K562 (cell line): ENCODE data around the gene GALNT7. TPM values are rescaled to one million over a fixed set of nuclear protein-coding genes. Genes with fewer than 3 reads are reported as not detected.

Source experiments
- ATAC-seq: fragments of 200-7000 bp; cut with Tn5 transposase; 3 replicates; pipeline ENCODE4 v1.9.1; 2020; ENCODE audit warnings: moderate library complexity
- BruUV-seq: library from RNA; stranded (reverse); fragments of 400-500 nt; replicated peaks from 2 replicates; lab custom pipeline; 2021; lab: Mats Ljungman, UMichigan
- CTCF ChIA-PET: fragments of 300-600 bp; formaldehyde crosslinking; extraction: SDS; loops from one replicate; lab custom pipeline; 2021; ENCODE audit warnings: low intra/inter-chr PET ratio; lab: Yijun Ruan, JAX
- POLR2A ChIA-PET: fragments of 300-600, 350-650 bp; sonication (Branson Sonifier 250); formaldehyde crosslinking; extraction: SDS; loops from one replicate; lab custom pipeline; 2021; ENCODE audit warnings: antibody characterized with exemption, inconsistent platforms; lab: Yijun Ruan, JAX
- DNase-seq, 4 experiments: peaks; one replicate each; pipeline versions ENCODE4 v3.0.0 to v3.0.0-alpha.2; 2011 to 2018; ENCODE audit warnings: low spot score in 3 of 4, mixed read lengths in 3 of 4; ENCODE audit errors: extremely low read depth in 1 of 4
- FAIRE-seq: peaks from 2 replicates; lab custom pipeline; 2011; peaks lifted over from hg19 to GRCh38; lab: Jason Lieb, UNC
- H2AFZ ChIP-seq: 2 replicates; pipeline ENCODE4 v1.6.0; 2011; ENCODE audit warnings: low read depth, low read length, control low read depth, inconsistent platforms
- H3K27ac ChIP-seq: fragments of 200-600 bp; 3 replicates; pipeline ENCODE4 v1.8.0; 2011; ENCODE audit warnings: low read depth, mild to moderate bottlenecking, control low read depth, inconsistent platforms, low read length, moderate library complexity, mixed read lengths; ENCODE audit errors: extremely low read depth
- H3K27me3 ChIP-seq, 2 experiments: fragments of 300-600 bp in 1 of 2; 2 replicates in 1 of 2; 3 replicates in 1 of 2; pipeline versions ENCODE4 v1.6.0 to v1.8.0; 2011; ENCODE audit warnings: inconsistent platforms in 2 of 2, low read length in 2 of 2, mild to moderate bottlenecking in 1 of 2, mixed read lengths in 1 of 2, moderate library complexity in 1 of 2; ENCODE audit not compliant: control insufficient read depth in 2 of 2, insufficient read depth in 2 of 2
- H3K36me3 ChIP-seq: fragments of 300-600 bp; 3 replicates; pipeline ENCODE4 v1.8.0; 2011; ENCODE audit warnings: mild to moderate bottlenecking, low read length, inconsistent platforms; ENCODE audit not compliant: control insufficient read depth, insufficient read depth
- H3K4me1 ChIP-seq, 2 experiments: fragments of 200-600 bp in 1 of 2; replicated peaks in 1 of 2; 2 replicates in 1 of 2; 3 replicates in 1 of 2; pipeline versions ENCODE4 v1.5.1 to v1.8.0; 2011; ENCODE audit warnings: inconsistent platforms in 2 of 2, low read length in 2 of 2, mild to moderate bottlenecking in 1 of 2, mixed read lengths in 1 of 2, moderate library complexity in 1 of 2; ENCODE audit not compliant: control insufficient read depth in 2 of 2, insufficient read depth in 2 of 2
- H3K4me2 ChIP-seq: 2 replicates; pipeline ENCODE4 v1.6.1; 2011; ENCODE audit warnings: low read length, control low read depth, inconsistent platforms, mixed read lengths; ENCODE audit not compliant: insufficient read depth
- H3K4me3 ChIP-seq: fragments of 200-600 bp; sonication (generic), shearing (Covaris generic); 2 replicates; pipeline ENCODE4 v1.5.1; 2016; ENCODE audit warnings: control low read depth, inconsistent platforms
- H3K79me2 ChIP-seq: fragments of 200-600 bp; 3 replicates; pipeline ENCODE4 v1.8.0; 2011; ENCODE audit warnings: low read length, inconsistent platforms; ENCODE audit not compliant: control insufficient read depth, insufficient read depth
- H3K9ac ChIP-seq, 2 experiments: 2 replicates each; pipeline versions ENCODE4 v1.6.0 to v1.6.1; 2011; ENCODE audit warnings: low read depth in 2 of 2, low read length in 2 of 2, control low read depth in 1 of 2, inconsistent platforms in 1 of 2, mild to moderate bottlenecking in 1 of 2, mixed read lengths in 1 of 2; ENCODE audit not compliant: insufficient read depth in 1 of 2
- H3K9me1 ChIP-seq: one replicate; pipeline ENCODE4 v1.6.0; 2011; ENCODE audit warnings: inconsistent platforms, mild to moderate bottlenecking, low read length, moderate library complexity; ENCODE audit not compliant: control insufficient read depth, insufficient read depth
- H3K9me3 ChIP-seq: replicated peaks from 2 replicates; pipeline ENCODE4 v1.5.1; 2011; ENCODE audit warnings: low read depth, low read length, inconsistent platforms; ENCODE audit not compliant: control insufficient read depth, insufficient read depth
- H4K20me1 ChIP-seq: replicated peaks from 2 replicates; pipeline ENCODE4 v1.6.1; 2011; ENCODE audit warnings: low read length, inconsistent platforms, mixed read lengths; ENCODE audit not compliant: control insufficient read depth, insufficient read depth
- CEBPG ChIP-seq, 3 experiments: fragments of 200-800 bp in 1 of 3; sonication (Bioruptor generic) in 1 of 3; sonication (generic) in 1 of 3; formaldehyde crosslinking in 1 of 3; IDR thresholded peaks in 2 of 3; conservative IDR thresholded peaks in 1 of 3; 2 replicates each; pipeline versions ENCODE4 v1.6.1 to v1.8.0; 2016 to 2022; ENCODE audit warnings: missing compliant biosample characterization in 2 of 3, missing genetic modification characterization in 2 of 3, mild to moderate bottlenecking in 1 of 3, missing genetic modification reagents in 1 of 3
- ELF1 ChIP-seq: fragments of 200-800 bp; sonication (Bioruptor generic); IDR thresholded peaks from 2 replicates; pipeline ENCODE4 v1.6.1; 2016; ENCODE audit warnings: missing genetic modification characterization, missing compliant biosample characterization
- FOSL1 ChIP-seq: fragments of 200-800 bp; sonication (Bioruptor generic); conservative IDR thresholded peaks from 2 replicates; pipeline ENCODE4 v1.6.1; 2016; ENCODE audit warnings: missing genetic modification characterization, missing compliant biosample characterization
- GABPB1 ChIP-seq: sonication (generic); formaldehyde crosslinking; IDR thresholded peaks from 2 replicates; pipeline ENCODE4 v1.8.0; 2022; ENCODE audit warnings: mild to moderate bottlenecking, missing genetic modification reagents
- GTF3C2 ChIP-seq: IDR thresholded peaks from 3 replicates; pipeline ENCODE4 v1.6.1; 2011; ENCODE audit warnings: borderline replicate concordance, mild to moderate bottlenecking, moderate library complexity; ENCODE audit not compliant: insufficient read length; ENCODE audit errors: extremely low read depth
- ID3 ChIP-seq, 2 experiments: fragments of 250-450 bp in 1 of 2; fragments of 450-650 bp in 1 of 2; sonication (Bioruptor Pico) in 1 of 2; IDR thresholded peaks; 2 replicates each; pipeline versions ENCODE4 v1.6.1 to v1.8.0; 2016 to 2021; ENCODE audit warnings: mild to moderate bottlenecking in 2 of 2, moderate library complexity in 2 of 2, missing compliant biosample characterization in 1 of 2, missing genetic modification characterization in 1 of 2
- PURB ChIP-seq: sonication (generic); formaldehyde crosslinking; IDR thresholded peaks from 2 replicates; pipeline ENCODE4 v1.9.0; 2021; ENCODE audit warnings: low read depth, mild to moderate bottlenecking, missing genetic modification reagents
- TSC22D4 ChIP-seq: fragments of 450-650 bp; IDR thresholded peaks from 2 replicates; pipeline ENCODE4 v1.6.1; 2016; ENCODE audit warnings: missing genetic modification characterization, missing biosample characterization, control low read depth
- XRCC4 ChIP-seq: IDR thresholded peaks from one replicate; pipeline ENCODE4 v1.6.1; 2011; ENCODE audit not compliant: insufficient read depth, insufficient read length; ENCODE audit errors: extremely low read depth
- ZBTB49 ChIP-seq: sonication (generic); formaldehyde crosslinking; IDR thresholded peaks from 2 replicates; pipeline ENCODE4 v1.8.0; 2022; ENCODE audit warnings: missing genetic modification reagents, mild to moderate bottlenecking, borderline replicate concordance
- ZNF253 ChIP-seq: fragments of 250-450 bp; sonication (Bioruptor Pico); conservative IDR thresholded peaks from 2 replicates; pipeline ENCODE4 v1.6.1; 2021; ENCODE audit warnings: mild to moderate bottlenecking
- ZNF316 ChIP-seq: fragments of 450-650 bp; IDR thresholded peaks from 2 replicates; pipeline ENCODE4 v1.6.1; 2016
- ZNF408 ChIP-seq: fragments of 250-450 bp; sonication (Bioruptor Pico); IDR thresholded peaks from 2 replicates; pipeline ENCODE4 v1.4.0; 2020; ENCODE audit warnings: low read depth, mild to moderate bottlenecking, moderate library complexity
- ZNF436 ChIP-seq: fragments of 250-450, 450-650 bp; sonication (Bioruptor Pico); formaldehyde crosslinking; IDR thresholded peaks from 2 replicates; pipeline ENCODE4 v1.7.0; 2020; ENCODE audit warnings: mild to moderate bottlenecking
- WGBS: fragments of 100-300 bp; shearing (Covaris generic); methylation state at CpG from one replicate; pipeline ENCODE4 v1.1.6; 2016; ENCODE audit warnings: low coverage, mixed read lengths; ENCODE audit not compliant: insufficient coverage; ENCODE audit errors: missing lambda C conversion rate; 5-methylcytosine and 5-hydroxymethylcytosine counted together
- in situ Hi-C: fragments of 300-500 bp; cut with MboI; formaldehyde crosslinking; loops from 4 replicates; pipeline ENCODE4 v1.15.0; 2018; ENCODE audit warnings: inconsistent platforms, mixed read lengths
- intact Hi-C: fragments of 100-400 bp; cut with micrococcal nuclease; formaldehyde crosslinking; loops from 2 replicates; pipeline ENCODE4 v1.14.2; 2022
- polyA plus RNA-seq, 8 experiments: library from polyadenylated mRNA; depleted of rRNA in 4 of 8; stranded (reverse) in 5 of 8; unstranded in 3 of 8; fragments of >200 nt; fragmentation: Nextera tagmentation in 2 of 8; fragmentation: Illumina TruSeq in 1 of 8; extraction: Ambion mirVana in 2 of 8; extraction: Trizol in 1 of 8; gene quantifications; 2 replicates each; pipeline versions ENCODE4 v1.2.1 to v1.2.3, GENCODE V29; 2011 to 2014; ENCODE audit warnings: inconsistent platforms in 1 of 8, missing spikeins in 1 of 8
- total RNA-seq, 7 experiments: library from RNA; depleted of rRNA in 6 of 7; stranded (reverse); fragments of >200 nt in 6 of 7; fragmentation: Illumina TruSeq in 2 of 7; extraction: Trizol in 2 of 7; gene quantifications; 2 replicates each; pipeline versions ENCODE4 v1.2.1 to v1.2.3, GENCODE V29; 2011 to 2021; ENCODE audit warnings: low replicate concordance in 1 of 7

Gene GALNT7
- total and polyA plus RNA-seq, 9 of the 15 experiments (the other 6 are each of a cell fraction or from before 2014, with no cell fraction given): 16.7 to 38.7 (median 31.1) TPM

GRCh38 chr4:173213296-173213695, 44.7 kb downstream of the GALNT7 start:
- H3K27me3 ChIP-seq: no peaks in the 10 kb centered on the region
- no peaks in the 10 kb centered on the region; the same call in 1 of the 2 replicates for H4K20me1 ChIP-seq
- ATAC-seq (no peak), FAIRE-seq (no peak), DNase-seq (no peak)
- CTCF ChIA-PET: no interaction called here
- TF ChIP-seq ZBTB49 (CRISPR knock-in tag) (no peak), ZNF436 (CRISPR knock-in tag) (no peak), ELF1 (tag) (no peak), GABPB1 (CRISPR knock-in tag) (no peak), ZNF253 (CRISPR knock-in tag) (no peak), ZNF408 (no peak), GTF3C2 (no peak), ZNF316 (no peak), TSC22D4 (no peak), FOSL1 (tag) (no peak), ID3 (CRISPR knock-in tag; IDR thresholded peaks at IDR 0.05) (no peak), ID3 (tag; IDR thresholded peaks at IDR 0.05) (no peak), PURB (CRISPR knock-in tag) (no peak), CEBPG (CRISPR knock-in tag; IDR thresholded peaks at IDR 0.05) (no peak), CEBPG (tag; conservative IDR thresholded peaks at IDR 0.05 in 1 of 2, IDR thresholded peaks at IDR 0.05 in 1 of 2) (no peak), XRCC4 (no peak)
- POLR2A ChIA-PET: interaction anchor here (0.6 kb wide), 1 partner anchor 20 kb away, joined by 3 read pairs; no protein-coding TSS in a partner anchor
- H3K36me3 ChIP-seq: no peaks in the 10 kb centered on the region
- no TSS peak for BruUV-seq
- no peaks in the 10 kb centered on the region for H3K9me1 ChIP-seq
- WGBS: 43% methylated on average over 2 of the region's 2 CpGs
- no peak overlapping the region for H3K9ac ChIP-seq
- no peak overlapping the region for H3K4me2 ChIP-seq
- H3K4me3 ChIP-seq: no peak overlapping the region
- H3K79me2 ChIP-seq: peaks cover 83% of the 10 kb centered on the region
- H3K27ac ChIP-seq: no peak overlapping the region
- no peaks in the 10 kb centered on the region for H3K9me3 ChIP-seq
- H2AFZ ChIP-seq: no peak overlapping the region
- intact Hi-C loops: no loop called here
- in situ Hi-C loops: no loop called here
- peaks cover 23 to 57% of the 10 kb centered on the region in 2 experiments for H3K4me1 ChIP-seq
